Measurements from ENCODE around the gene GRIP1. TPM values are rescaled to one million over a fixed set of nuclear protein-coding genes. Genes with fewer than 3 reads are reported as not detected.
A peak's percentile ranks its signal among the peaks of the same experiment; 100 is the strongest.
"Not testable (repeated sequence)": the region's sequence is repeated elsewhere in the genome, so short reads cannot be mapped to it uniquely, and the experiment has no call there.

Gene GRIP1
- total RNA-seq, 1 experiment from 2014 or later: 0.23 TPM

DNA sequence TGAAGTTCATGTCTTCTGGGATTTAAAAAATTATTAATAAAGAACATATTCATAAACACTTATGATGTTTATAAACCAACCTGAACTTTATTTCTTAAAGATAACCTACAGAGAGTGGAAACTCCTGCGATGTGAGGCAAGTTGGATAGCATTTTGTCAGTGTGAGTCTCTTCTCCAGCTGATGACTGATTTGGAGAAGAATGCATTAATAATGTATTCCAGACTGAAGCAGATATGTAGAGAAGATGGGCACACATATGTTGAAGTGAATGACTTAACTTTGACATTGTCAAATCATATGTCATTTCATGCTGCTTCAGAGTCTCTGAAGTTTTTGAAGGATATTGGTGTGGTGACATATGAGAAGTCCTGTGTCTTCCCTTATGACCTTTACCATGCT, 369.3 kb downstream of the GRIP1 start:
- H3K4me1 ChIP-seq: no peaks in the 10 kb centered on the region
- Mint-ChIP-seq H3K4me1 (ENCODE audit: low read depth, unreplicated experiment) (no peaks in the 10 kb centered on the region), H3K27me3 (ENCODE audit: insufficient read depth, unreplicated experiment) (no peaks in the 10 kb centered on the region), H3K9me3 (ENCODE audit: unreplicated experiment) (no peaks in the 10 kb centered on the region), H3K27ac (ENCODE audit: unreplicated experiment) (no peak overlapping the region), H3K4me3 (ENCODE audit: unreplicated experiment) (no peak overlapping the region), H3K36me3 (ENCODE audit: insufficient read depth, unreplicated experiment) (no peaks in the 10 kb centered on the region)
- ChIA-PET POLR2A (no interaction called here), CTCF (no interaction called here)
- intact Hi-C loops (cut with micrococcal nuclease; ENCODE audit: unreplicated experiment): no loop called here
- H3K9me3 ChIP-seq: no peaks in the 10 kb centered on the region
- H3K4me3 ChIP-seq (ENCODE audit: low read depth, low read length): no peak overlapping the region
- no peaks in the 10 kb centered on the region for H3K36me3 ChIP-seq (ENCODE audit: control insufficient read depth, insufficient read depth, low read length)
- no peaks in the 10 kb centered on the region for H3K27me3 ChIP-seq (replicated peaks; ENCODE audit: control insufficient read depth, insufficient read depth, low read length)
- no peak for DNase-seq
- TF ChIP-seq CTCF (IDR thresholded peaks at IDR 0.05; ENCODE audit: insufficient read depth in 1 of 2, low read depth in 1 of 2, low read length in 1 of 2, severe bottlenecking in 1 of 2, unreplicated experiment in 1 of 2): no peak
- BruUV-seq (replicated peaks): no TSS peak

DNA sequence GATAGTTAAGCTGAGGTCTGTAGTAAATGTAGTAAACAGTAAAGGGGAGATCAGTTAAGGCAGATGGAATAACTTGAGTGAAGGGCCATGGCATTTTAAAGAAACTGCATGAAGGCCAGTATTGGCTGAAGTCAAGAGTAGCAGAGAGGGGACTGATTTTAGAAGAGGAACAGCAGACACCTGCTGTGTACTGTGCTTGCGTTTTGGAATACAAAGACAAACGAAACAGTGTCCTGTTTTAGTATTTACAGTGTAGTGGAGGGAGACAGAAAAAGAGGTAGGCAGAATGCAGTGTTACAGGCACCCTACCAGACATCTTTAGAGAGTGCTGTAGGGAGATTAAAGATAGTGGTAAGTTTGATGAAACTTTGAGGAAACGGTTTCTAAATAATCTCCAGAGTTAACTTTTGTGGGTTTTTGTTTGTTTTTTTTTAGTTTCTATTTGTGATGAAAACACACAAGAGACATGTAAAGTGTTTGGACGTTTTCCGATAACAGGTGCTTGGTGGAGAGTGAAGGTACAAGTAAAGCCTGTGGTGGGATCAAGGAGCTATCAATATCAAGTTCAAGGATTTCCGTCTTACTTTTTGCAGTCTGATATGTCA, 374.5 kb downstream of the GRIP1 start:
- CTCF ChIA-PET: no interaction called here
- no peaks in the 10 kb centered on the region for H3K9me3 Mint-ChIP-seq (ENCODE audit: unreplicated experiment)
- no peak overlapping the region for H3K4me3 ChIP-seq (ENCODE audit: low read depth, low read length)
- H3K36me3 ChIP-seq (ENCODE audit: control insufficient read depth, insufficient read depth, low read length): no peaks in the 10 kb centered on the region
- H3K27ac Mint-ChIP-seq (ENCODE audit: unreplicated experiment): no peak overlapping the region
- intact Hi-C loops (cut with micrococcal nuclease; ENCODE audit: unreplicated experiment): no loop called here
- H3K27me3 Mint-ChIP-seq (ENCODE audit: insufficient read depth, unreplicated experiment): peaks cover 12% of the 10 kb centered on the region
- no peaks in the 10 kb centered on the region for H3K9me3 ChIP-seq
- DNase-seq: no peak
- no peaks in the 10 kb centered on the region for H3K36me3 Mint-ChIP-seq (ENCODE audit: insufficient read depth, unreplicated experiment)
- POLR2A ChIA-PET: no interaction called here
- no peak overlapping the region for H3K4me3 Mint-ChIP-seq (ENCODE audit: unreplicated experiment)
- peaks cover 4% of the 10 kb centered on the region; the same call in 1 of the 2 replicates for H3K4me1 ChIP-seq
- no peak for TF ChIP-seq CTCF (IDR thresholded peaks at IDR 0.05; ENCODE audit: insufficient read depth in 1 of 2, low read depth in 1 of 2, low read length in 1 of 2, severe bottlenecking in 1 of 2, unreplicated experiment in 1 of 2)
- H3K27me3 ChIP-seq (replicated peaks; ENCODE audit: control insufficient read depth, insufficient read depth, low read length): no peaks in the 10 kb centered on the region
- no TSS peak for BruUV-seq (replicated peaks)
- peaks cover 12% of the 10 kb centered on the region for H3K4me1 Mint-ChIP-seq (ENCODE audit: low read depth, unreplicated experiment)

GRCh38 chr12:66303316-66303804, 375.5 kb downstream of the GRIP1 start:
- Mint-ChIP-seq H3K27me3 (ENCODE audit: insufficient read depth, unreplicated experiment) (peaks cover 12% of the 10 kb centered on the region), H3K4me3 (ENCODE audit: unreplicated experiment) (peak overlapping the region; percentile 95), H3K4me1 (ENCODE audit: low read depth, unreplicated experiment) (peaks cover 12% of the 10 kb centered on the region), H3K27ac (ENCODE audit: unreplicated experiment) (peak overlapping the region; percentile 92)
- H3K4me1 ChIP-seq; BruUV-seq (replicated peaks); H3K36me3 ChIP-seq (ENCODE audit: control insufficient read depth, insufficient read depth, low read length); DNase-seq; H3K36me3 Mint-ChIP-seq (ENCODE audit: insufficient read depth, unreplicated experiment); H3K9me3 ChIP-seq; H3K27me3 ChIP-seq (replicated peaks; ENCODE audit: control insufficient read depth, insufficient read depth, low read length); intact Hi-C loops (cut with micrococcal nuclease; ENCODE audit: unreplicated experiment); H3K9me3 Mint-ChIP-seq (ENCODE audit: unreplicated experiment): not testable (repeated sequence)
- CTCF ChIA-PET: interaction anchor here (1.4 kb wide), 1 partner anchor 134 kb away, joined by 7 read pairs; the partner anchor contains the start of gene TMBIM4
- POLR2A ChIA-PET: interaction anchor here (0.6 to 1.4 kb wide), 3 partner anchors 34 to 134 kb away, joined by 3 to 6 read pairs (median 3); partner anchors contain the start of gene TMBIM4
- H3K4me3 ChIP-seq (ENCODE audit: low read depth, low read length): peak overlapping the region; percentile 49; the same call in 1 of the 2 replicates
